ENCODE results near the gene SERGEF.
"Not testable (repeated sequence)": the region's sequence is repeated elsewhere in the genome, so short reads cannot be mapped to it uniquely, and the experiment has no call there.

SERGEF gene

DNA sequence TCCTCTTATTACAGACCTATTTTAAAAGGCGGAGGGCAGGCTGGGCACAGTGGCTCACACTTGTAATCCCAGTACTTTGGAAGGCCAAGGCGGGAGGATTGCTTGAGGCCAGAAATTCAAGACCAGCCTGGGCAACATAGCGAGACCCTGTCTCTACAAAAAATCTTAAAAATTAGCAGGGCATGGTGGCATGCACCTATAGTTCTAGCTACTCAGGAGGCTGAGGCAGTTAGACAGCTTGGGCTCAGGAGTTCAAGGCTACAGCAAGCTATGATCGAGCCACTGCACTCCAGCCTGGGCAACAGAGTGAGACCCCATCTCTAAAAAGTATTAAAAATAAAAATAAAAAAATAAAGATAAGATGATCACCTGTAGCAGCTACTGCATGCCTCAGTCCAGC, 12.7 kb downstream of the SERGEF start:
- DNase-seq (ENCODE audit: low read depth) = not testable (repeated sequence)

DNA sequence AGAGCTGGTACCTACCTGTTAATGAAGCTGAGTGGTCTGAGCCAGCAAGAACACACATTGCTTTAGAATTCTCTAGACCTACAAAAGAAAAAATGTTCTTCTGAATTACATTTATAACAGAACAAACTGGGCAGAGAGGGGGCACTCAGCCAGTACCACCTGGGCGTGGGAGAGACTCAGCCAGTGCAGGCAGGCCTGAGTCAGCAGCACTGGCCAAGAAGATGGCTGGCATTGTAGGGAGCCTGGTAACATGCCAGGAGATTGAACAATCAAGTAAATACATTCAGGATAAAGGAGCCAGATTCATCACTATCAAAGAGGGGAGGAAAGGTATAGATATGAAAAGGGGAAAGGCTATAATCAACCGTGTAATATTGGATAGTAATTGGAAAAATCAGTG, 19.9 kb downstream of the SERGEF start:
- peak; percentile 43 for DNase-seq (ENCODE audit: low read depth)

DNA sequence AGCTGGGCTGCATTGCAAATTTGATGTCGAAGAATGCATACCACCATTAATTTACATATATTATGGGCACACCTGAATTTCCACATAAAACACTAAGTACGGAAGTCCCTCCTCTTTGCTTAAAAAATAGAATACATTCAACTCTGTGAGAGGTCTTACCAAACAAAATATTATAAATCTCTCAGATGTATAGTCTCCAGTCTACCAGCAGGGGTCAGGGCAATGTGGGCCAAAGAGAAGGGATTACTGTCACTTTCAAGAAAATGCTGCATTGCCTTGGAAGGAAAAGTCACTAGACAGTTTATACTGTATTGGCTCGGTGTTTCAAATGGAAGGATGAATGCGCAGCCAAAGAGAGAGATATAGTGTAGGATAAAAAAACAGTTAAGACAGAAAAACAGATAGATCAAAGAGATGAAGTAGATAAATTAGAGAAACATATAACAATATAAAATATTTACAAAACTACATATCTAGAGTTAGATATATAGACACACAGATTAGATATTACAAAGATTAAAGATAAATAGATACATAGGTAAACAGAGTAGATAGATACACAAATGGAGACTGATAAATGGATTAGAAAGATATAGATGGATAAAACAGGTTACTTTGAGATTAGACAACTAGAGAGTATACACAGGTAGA, 20.9 kb downstream of the SERGEF start:
- peak; percentile 61 for DNase-seq (ENCODE audit: low read depth)

DNA sequence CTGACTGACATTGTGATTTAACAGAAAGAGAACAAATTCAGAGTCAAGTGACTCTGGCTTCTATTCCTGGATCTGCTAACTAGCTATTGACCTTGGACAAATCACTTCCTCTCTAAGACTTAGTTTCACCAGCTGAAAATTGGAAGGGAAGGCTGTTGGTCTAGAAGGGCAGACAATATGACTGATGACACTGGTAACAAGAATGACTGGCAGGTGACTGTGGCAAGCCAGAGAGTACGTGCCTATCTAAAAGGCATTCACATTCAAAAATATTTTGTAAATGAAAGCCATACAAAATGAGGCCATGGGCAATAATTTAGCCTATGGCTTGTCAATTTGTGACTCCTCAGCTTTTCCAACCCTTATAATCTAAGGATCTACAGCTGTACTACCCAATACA, 23.5 kb downstream of the SERGEF start:
- DNase-seq (ENCODE audit: low read depth) = no peak

DNA sequence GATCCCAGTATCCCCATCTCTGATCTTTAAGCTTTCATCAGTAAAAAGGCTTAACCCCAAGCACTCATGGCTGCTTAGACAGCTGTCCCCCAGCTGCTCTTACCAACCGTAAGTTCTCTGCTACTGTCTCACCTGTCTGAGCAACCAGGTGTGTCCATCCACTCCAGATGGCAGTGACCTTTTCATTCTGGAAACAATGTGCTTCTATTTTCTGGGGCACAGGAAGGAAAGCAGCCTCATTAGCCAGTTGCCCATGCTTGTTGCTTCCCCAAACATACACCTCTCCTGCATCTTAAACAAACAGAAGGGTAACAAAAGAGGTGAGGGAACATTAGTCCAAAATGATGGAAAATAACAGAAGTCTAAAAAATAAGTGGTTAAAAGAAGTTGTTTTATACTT, 24.4 kb downstream of the SERGEF start:
- DNase-seq (ENCODE audit: low read depth) = no peak

DNA sequence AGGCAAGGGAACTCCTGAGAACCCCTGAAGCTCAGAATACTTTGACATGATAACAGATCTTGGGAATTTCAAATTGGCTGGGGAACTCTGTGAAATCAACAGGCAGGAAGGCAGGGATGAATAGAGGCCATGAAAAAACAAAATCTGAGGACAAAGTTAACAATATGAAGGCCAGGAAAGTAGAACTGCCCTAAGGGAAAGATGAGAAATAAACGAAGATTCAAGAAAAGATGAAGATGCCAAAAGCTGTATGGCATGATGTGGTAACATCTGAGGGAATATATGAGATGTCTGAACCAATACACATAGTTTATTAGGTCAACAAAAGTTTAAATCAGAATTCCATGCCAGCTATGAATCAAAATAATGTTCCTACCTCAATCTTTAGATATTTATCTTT, 25.0 kb downstream of the SERGEF start:
- DNase-seq (ENCODE audit: low read depth) = peak; percentile 18

DNA sequence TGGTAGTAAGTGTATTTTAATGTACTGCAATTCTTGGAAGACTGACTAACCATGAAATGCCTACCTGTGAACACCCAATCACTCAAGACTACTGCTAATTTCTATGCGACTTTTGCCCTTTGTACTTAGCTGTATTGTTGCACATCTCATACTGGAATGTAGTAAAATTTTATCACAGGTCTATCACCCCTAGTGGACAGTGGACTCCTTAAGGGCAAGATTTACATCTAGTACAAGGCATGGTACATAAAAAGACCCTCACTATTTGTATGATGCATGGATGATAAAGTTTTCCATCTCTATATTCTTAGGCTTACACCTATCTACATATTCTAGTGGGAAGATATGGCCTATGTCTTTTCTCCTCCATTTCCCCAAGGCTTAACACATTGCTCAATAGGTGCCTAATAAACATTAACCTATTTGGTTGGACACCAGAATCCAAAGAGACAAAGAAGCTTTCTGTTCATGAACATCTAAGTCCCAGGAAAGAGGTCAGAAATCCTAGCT, 26.1 kb downstream of the SERGEF start:
- no peak for DNase-seq (ENCODE audit: low read depth)

DNA sequence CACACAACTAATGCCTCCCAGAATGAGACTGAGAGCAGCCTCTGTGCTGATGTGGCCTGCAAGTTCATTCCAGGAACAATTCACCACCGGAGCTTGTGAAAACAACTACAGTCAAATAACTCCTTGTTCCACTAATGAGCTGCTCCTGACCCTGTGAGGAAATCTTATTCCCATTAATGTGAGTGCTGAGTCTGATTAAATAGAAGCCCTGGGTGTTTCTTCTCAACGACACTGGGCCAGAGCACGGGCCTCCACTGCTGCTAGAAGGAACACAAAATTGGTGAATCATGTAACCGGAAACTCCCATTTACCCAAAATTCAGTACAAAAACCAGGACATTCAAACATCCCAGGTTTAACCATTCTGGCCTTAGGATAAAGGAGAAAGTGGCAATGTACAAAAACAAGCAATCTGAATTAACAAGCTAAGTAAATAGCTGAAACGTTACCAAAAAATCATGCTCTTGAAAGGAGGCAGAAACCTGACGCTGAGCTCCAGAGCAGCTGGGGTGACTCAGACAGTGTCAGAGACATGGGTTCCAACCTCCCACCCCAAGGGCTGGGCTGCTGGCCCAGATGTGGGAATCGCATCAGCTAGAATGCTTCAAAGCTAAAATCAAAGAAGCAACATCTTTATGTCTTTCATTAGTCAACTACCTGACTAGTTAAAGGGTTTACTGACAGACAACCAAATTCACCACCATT, 26.7 kb downstream of the SERGEF start:
- peak; percentile 79 for DNase-seq (ENCODE audit: low read depth)

DNA sequence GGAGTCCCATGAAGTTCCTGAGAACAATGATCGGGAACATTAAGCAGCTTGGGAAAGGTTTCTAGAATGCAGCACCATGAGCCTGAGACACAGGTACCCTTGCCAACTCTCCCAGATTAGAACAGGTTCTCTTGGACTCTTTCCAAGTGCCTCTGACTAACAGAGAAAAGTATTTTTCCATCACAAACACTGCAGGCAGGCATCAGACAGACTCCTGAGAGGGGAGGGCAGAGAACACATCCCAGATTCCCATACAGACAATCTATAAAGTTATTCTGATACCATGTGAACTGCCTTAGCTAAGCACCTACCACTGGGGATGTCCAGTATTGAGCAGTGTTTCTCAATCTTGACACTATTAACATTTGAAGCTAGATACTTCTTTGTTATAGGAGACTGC, 27.3 kb downstream of the SERGEF start:
- no peak for DNase-seq (ENCODE audit: low read depth)

DNA sequence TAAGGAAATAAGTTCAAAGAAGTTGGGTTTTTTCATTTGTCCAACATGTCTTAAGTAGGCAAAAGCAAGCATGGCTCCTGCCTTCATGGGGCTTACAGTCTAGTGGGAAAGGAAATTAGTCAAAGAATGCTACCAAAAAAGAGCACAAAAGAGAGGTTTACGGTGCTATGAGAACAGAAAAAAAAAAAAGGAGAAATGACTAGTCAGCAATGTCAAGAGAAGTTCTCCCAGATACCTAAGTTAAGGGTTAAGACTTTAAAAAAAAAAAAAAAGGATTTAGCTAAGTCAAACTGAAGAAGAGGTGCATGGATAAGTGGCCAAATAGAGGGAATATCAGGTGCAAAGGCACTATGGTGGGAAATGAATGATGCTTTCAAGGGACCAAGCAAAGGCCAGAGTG, 29.3 kb downstream of the SERGEF start:
- no peak for DNase-seq (ENCODE audit: low read depth)

DNA sequence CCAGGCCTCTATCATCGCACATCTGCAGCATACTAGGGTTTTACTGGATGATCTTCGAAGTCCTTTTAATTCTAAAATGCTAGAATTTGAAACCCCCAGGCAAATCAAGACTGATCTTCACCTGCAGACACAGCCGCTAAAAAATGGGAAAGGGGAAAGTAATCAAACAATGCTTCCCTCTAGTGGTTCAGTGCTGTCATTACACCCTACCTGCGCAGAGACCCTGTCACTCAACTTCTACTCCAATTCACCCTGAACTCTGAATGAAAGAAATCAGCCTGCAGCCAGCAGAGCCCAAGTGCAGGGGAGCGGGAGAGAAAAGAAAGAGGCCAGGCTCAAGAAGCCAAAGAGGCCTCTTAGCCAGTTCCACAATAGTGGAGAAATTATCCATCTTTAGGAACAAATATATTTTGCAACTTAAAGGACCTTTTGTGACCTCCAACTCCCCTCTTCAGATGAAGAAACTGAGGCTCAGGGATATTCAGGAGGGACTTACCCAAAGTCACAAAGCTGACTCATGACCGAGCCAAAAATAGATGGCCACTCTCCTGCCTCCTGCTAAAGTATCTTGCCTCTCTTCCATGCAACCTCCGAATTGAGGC, 33.0 kb downstream of the SERGEF start:
- DNase-seq (ENCODE audit: low read depth) = no peak

DNA sequence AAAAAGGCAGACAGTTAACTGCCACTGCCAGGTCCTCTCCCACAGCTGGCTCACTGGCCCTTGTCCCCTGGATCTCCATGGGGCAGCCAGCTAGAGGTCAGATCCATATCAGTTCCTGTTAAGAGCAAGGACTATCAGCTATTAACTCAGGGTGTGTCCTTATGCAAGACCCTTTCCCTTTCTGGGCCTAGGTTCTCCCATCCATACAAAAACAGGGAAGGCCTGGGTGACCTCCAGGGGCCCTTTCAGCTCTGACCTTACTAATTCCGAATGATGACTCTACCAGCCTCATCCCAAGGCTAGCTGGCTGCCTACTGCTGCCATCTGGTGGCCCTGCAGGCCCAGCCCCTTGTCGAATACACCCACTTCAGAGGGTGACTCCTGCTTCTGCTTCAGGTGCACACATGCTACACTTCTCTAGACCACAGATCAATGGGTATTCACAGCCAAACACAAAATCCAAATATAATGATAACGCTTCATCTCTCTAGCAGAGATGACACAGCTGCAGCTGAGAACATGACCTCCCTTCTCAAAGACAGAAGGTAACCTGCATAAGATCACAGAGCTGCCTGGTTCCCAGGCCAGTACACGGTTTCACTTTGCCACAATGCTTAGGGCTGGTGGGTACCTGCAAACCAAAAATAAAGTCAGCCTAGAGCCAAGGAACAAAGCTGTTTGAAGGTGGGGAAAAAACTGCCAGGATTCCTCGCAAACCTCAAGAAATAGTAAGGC, 34.1 kb downstream of the SERGEF start:
- DNase-seq (ENCODE audit: low read depth) = peak; percentile 45

DNA sequence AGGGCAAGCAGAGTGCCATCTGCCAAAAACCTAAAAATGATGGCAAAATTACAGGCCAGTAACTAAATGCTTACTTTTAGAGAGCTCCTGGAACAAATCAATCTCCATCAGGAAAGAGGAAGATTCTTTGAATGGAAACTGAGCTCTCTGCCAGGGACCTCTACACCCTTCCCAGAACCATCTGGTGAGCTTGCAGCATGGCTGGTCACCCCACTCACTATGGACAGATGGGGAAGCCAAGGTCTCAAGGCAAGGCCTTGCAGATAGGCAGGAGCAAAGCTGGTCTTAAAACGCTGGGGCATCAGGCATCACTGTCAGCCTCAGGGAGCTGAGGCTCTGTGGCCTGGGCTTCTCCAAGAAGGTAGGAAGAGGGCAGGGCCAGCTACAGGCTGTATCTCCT, 36.2 kb downstream of the SERGEF start:
- no peak for DNase-seq (ENCODE audit: low read depth)

DNA sequence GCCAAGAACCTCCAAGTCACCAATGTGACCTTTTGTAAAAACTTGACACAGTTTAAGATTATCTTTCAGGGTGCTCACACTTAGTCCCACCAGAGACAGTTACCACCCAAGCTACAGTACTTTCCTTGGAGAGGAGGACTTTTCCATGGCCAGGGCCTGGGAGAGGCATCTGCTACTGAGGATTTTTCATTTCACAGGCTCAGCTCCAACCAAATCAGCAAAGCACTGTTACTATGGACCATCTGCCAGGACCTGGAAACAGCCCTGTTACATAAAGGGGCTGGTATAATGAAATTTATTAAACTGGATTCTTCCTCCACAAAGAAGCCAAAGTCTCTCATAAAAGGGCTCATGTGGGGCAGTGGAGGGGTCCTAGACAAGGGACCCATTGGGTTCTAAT, 38.6 kb downstream of the SERGEF start:
- no peak for DNase-seq (ENCODE audit: low read depth)

DNA sequence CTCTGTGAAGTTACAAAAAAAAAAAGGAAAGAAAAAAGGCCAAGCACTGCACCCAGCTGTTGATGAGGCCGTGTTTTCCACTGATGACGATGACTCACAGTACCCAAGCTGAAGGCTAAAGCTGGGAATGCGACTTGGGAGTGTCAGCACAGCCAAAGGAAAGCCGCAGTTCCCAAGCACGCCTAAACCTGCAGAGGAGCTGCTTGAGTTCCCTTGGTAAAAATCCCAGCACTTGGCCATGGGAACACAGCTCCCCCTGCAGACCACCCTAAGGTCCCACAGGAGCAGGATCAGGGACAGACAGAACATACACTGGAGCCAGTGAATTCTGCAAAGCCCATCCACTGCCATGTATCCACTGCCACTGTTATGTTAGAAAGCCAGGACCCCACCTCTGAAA, 39.9 kb downstream of the SERGEF start:
- DNase-seq (ENCODE audit: low read depth) = peak; percentile 93

DNA sequence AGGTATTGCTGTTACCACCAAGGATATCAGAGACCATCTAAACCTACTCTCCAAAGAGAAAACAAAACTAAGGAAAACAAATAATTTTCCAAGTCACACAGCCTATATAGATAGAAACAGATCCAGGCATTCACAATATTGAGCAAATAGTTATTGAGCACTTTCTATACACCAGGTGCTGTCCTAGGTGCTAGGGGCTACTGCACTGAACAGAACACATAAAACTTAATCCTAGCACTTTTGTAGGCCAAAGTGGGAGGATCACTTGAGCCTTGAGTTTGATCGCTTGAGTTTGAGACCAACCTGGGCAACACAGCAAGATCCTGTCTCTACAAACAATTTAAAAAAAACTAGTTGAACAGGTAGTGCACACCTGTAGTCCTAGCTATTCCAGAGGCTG, 44.6 kb downstream of the SERGEF start:
- DNase-seq (ENCODE audit: low read depth) = no peak

DNA sequence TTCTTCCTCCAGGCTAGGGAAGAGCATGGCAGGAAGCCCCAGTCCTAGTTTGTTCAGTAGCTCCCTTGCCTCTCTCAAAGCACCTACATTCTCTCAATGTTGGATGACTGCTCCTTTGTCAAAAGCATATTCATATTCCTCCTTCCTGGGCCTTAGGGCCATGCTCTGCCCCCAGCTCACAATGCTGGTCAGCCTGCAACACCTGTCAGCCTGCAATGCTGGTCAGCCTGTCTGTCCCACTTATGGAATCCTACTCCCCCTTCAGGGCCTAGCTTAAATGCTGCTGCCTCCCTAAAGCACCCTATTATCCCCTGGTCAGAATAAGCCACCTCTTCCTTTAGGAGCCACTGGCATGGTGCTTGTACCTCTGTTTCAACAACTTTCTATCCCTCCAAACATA, 45.2 kb downstream of the SERGEF start:
- DNase-seq (ENCODE audit: low read depth) = no peak

DNA sequence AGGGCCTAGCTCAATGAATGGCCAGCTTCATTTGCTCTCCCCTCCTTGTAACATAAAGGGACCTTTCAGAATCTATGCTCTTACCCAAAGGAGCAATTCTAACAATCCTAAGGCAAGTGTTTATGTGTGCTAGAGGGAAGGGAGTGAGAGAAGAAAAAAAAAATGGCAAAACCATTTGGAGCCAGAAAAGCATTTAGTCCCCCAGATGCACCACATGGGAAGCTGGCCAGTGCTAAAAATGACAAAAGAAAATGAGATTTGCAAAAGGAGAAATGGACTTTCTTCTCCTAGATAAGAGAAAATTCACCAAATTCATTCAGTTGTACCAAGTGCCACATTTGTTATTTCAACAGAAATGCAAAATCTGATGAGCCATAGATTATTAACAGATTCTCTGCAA, 52.8 kb downstream of the SERGEF start:
- no peak for DNase-seq (ENCODE audit: low read depth)

DNA sequence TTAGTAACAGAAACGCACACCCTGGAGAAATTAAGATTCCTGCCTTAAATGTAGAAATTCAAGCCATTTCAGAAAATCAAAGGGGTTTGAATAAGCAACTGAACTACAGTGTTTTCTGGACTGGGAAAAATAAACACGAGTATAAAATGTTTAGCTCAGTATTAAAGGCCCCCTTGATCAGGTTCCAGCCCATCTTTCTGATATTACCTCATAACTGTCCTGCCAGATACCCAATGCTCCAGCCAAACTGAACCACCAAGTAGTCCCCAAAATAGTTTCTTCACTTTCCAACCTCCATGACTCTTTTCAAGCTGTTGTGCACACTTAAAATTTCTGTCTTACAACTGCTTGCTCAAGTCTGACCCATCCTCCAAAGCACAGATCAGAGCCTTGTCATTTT, 54.4 kb downstream of the SERGEF start:
- DNase-seq (ENCODE audit: low read depth) = no peak

DNA sequence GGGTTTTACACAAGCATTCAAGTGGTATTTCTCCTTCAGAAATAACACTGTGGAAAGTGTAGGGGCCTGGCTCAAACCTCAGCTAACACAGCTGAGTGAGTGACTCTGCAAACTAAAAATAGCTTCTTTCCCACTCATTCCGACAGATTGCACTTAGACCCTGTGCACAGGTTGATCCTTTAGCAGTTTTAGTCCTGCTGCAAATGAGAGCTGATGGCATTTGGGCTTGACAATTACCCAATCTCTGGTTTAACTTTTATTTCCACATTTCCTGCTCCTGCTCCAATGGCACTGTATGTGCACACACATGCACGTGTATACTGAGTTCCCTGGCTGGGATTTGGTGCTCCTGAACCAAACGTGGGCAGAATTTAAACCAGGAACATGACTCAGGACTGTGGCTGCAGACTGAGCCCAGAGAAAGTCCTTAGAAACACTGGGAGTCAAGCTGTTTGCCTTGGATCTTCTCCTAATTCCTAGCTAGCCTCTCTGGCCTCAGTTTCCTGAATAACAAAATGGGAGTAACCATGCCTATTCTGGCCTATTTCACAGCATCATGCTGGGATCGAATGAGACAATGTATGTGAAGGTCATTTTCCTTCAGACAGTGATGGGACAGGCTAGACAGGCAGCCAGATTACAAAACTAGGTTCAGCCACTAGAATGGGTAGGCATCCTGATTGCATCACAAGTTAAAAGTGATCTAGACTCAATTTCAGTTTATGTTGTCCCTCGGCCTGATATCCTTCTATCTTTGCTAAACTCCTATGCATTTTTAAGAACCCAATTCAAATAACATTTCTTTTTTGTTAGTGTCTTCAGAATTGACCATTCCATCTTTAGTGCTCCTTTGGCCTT, 58.2 kb downstream of the SERGEF start:
- peak; percentile 59 for DNase-seq (ENCODE audit: low read depth)

DNA sequence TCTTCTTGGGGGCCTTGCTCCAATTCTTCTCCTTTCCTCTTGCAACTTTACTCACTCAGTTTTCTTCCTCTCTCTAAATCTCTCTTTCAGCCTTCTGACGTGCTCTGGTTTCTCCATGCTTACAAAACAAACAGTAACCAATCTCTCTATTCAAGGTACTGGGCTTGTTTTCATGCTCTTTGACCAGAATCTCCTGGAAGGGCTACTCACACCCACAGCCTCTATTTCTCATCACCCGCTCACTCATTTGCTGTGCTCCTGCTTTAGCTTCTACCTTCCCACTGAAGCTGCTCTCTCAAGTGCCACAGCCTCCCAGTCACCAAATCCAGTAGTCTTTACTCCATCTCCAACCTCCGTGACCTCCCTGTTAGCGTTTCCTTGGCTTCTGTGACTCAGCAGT, 60.4 kb downstream of the SERGEF start:
- DNase-seq (ENCODE audit: low read depth) = peak; percentile 49

Data from fibroblast of gingiva (primary cell).